Smooth muscle cell (in vitro differentiated cells): ENCODE measurements around the gene NEK7. TPM values are rescaled to one million over a fixed set of nuclear protein-coding genes. Genes with fewer than 3 reads are reported as not detected.
A peak's percentile ranks its signal among the peaks of the same experiment; 100 is the strongest.

ENCODE experiments used
- DNase-seq: peaks from one replicate; lab custom pipeline; 2025; ENCODE audit not compliant: unreplicated experiment; lab: John Stamatoyannopoulos, UW
- H2AFZ ChIP-seq: fragments of 200-600 bp; sonication (generic); 2 replicates; pipeline ENCODE4 v1.6.0; 2016; ENCODE audit warnings: antibody characterized with exemption, low read depth, mild to moderate bottlenecking
- H3F3A ChIP-seq: fragments of 200-600 bp; sonication (generic); 2 replicates; pipeline ENCODE4 v1.6.0; 2017; ENCODE audit warnings: antibody characterized with exemption, low read depth
- H3K27ac ChIP-seq: fragments of 200-600 bp; sonication (generic); 2 replicates; pipeline ENCODE4 v1.5.1; 2016; ENCODE audit warnings: low read depth, mild to moderate bottlenecking
- H3K27me3 ChIP-seq: fragments of 200-600 bp; sonication (generic); 2 replicates; pipeline ENCODE4 v1.6.1; 2016; ENCODE audit warnings: low read depth, mild to moderate bottlenecking
- H3K36me3 ChIP-seq: fragments of 200-600 bp; sonication (generic); 2 replicates; pipeline ENCODE4 v1.5.1; 2016; ENCODE audit warnings: low read depth
- H3K4me1 ChIP-seq: fragments of 200-600 bp; sonication (generic); 2 replicates; pipeline ENCODE4 v1.5.1; 2016; ENCODE audit warnings: low read depth
- H3K4me2 ChIP-seq: fragments of 200-600 bp; sonication (generic); 2 replicates; pipeline ENCODE4 v1.6.0; 2016; ENCODE audit warnings: mild to moderate bottlenecking
- H3K4me3 ChIP-seq: fragments of 200-600 bp; sonication (generic); 2 replicates; pipeline ENCODE4 v1.5.1; 2016; ENCODE audit warnings: mild to moderate bottlenecking
- H3K79me2 ChIP-seq: fragments of 200-600 bp; sonication (generic); 2 replicates; pipeline ENCODE4 v1.6.0; 2016; ENCODE audit warnings: low read depth, mild to moderate bottlenecking
- H3K9ac ChIP-seq: fragments of 200-600 bp; sonication (generic); 2 replicates; pipeline ENCODE4 v1.6.0; 2016; ENCODE audit warnings: low read depth
- H3K9me3 ChIP-seq: fragments of 200-600 bp; sonication (generic); replicated peaks from 2 replicates; pipeline ENCODE4 v1.5.1; 2016; ENCODE audit warnings: low read depth
- H4K20me1 ChIP-seq: fragments of 200-600 bp; sonication (generic); 2 replicates; pipeline ENCODE4 v1.6.0; 2016; ENCODE audit warnings: low read depth
- WGBS: methylation state at CpG from one replicate; pipeline ENCODE4 v1.1.7; 2016; ENCODE audit warnings: low lambda C conversion rate; 5-methylcytosine and 5-hydroxymethylcytosine counted together
- polyA plus RNA-seq: library from polyadenylated mRNA; unstranded; fragments of >200 nt; fragmentation: Nextera tagmentation; extraction: Ambion mirVana; gene quantifications from 2 replicates; pipeline ENCODE4 v1.2.1, GENCODE V29; 2016
- total RNA-seq: library from RNA; depleted of rRNA; stranded (reverse); fragments of >200 nt; gene quantifications from 2 replicates; pipeline ENCODE4 v1.2.3, GENCODE V29; 2014
- TF ChIP-seq, protein P1 (sequence below): fragments of 200-600 bp; sonication (generic); IDR thresholded peaks from 2 replicates; pipeline ENCODE4 v1.5.1; 2017; ENCODE audit warnings: borderline replicate concordance, mild to moderate bottlenecking, antibody characterized with exemption; ENCODE audit not compliant: insufficient read depth, poor library complexity, severe bottlenecking

The NEK7 gene
- total and polyA plus RNA-seq, 2 experiments from 2014 or later, result 26.1 to 141 TPM

DNA sequence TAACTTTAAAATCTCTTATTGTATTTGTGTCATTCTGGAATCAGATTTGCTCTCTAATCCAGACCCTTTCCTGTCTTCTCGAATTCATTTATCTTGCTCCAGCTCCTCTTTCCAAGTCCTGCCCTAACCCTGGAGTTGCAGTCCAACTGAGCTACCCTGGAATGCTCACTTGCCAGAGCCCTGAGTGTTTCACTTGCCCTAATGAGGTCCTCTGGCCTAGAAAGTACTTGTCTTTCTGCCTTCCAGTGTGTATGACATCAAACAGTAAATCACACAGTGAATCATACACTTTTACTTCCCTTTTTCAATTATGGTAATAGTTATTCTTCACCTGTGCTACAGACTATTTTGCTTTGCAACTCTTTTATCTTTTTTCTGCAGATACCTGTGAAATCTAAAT, 96.9 kb downstream of the NEK7 start:
- Histone ChIP-seq H3K4me3 (no peak overlapping the region), H3F3A (peaks cover 7% of the 10 kb centered on the region), H3K36me3 (no peaks in the 10 kb centered on the region), H3K4me2 (no peak overlapping the region), H2AFZ (no peak overlapping the region), H3K27ac (peak overlapping the region; percentile 42), H3K9ac (no peak overlapping the region), H3K9me3 (no peaks in the 10 kb centered on the region), H3K27me3 (no peaks in the 10 kb centered on the region), H3K4me1 (peaks cover 12% of the 10 kb centered on the region), H4K20me1 (peaks cover 20% of the 10 kb centered on the region), H3K79me2 (peaks cover 17% of the 10 kb centered on the region)
- WGBS, result 62% methylated on average over 1 of the region's 1 CpG
- TF ChIP-seq, protein P1, sequence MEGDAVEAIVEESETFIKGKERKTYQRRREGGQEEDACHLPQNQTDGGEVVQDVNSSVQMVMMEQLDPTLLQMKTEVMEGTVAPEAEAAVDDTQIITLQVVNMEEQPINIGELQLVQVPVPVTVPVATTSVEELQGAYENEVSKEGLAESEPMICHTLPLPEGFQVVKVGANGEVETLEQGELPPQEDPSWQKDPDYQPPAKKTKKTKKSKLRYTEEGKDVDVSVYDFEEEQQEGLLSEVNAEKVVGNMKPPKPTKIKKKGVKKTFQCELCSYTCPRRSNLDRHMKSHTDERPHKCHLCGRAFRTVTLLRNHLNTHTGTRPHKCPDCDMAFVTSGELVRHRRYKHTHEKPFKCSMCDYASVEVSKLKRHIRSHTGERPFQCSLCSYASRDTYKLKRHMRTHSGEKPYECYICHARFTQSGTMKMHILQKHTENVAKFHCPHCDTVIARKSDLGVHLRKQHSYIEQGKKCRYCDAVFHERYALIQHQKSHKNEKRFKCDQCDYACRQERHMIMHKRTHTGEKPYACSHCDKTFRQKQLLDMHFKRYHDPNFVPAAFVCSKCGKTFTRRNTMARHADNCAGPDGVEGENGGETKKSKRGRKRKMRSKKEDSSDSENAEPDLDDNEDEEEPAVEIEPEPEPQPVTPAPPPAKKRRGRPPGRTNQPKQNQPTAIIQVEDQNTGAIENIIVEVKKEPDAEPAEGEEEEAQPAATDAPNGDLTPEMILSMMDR, result no peak
- DNase-seq, result no peak

DNA sequence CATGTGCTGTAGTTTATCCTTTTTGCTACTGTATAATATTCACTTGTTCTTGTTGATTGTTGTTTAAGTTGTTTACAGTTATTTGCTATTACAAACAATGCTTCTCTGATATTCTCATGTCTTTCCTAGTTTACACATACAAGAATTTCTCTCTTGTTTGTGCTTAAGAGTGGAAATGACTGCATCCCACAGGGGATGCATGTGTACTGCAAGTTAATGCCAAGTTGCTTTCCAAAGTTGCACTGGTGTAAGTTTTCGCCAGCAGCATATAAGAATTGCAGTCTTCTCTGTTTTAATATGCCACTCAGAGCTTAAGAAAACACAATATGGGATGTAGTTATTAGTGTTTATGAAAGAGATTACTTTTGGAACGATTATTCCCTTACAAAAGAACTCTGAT, 97.7 kb downstream of the NEK7 start:
- peak overlapping the region; percentile 3 for H3K27ac ChIP-seq

DNA sequence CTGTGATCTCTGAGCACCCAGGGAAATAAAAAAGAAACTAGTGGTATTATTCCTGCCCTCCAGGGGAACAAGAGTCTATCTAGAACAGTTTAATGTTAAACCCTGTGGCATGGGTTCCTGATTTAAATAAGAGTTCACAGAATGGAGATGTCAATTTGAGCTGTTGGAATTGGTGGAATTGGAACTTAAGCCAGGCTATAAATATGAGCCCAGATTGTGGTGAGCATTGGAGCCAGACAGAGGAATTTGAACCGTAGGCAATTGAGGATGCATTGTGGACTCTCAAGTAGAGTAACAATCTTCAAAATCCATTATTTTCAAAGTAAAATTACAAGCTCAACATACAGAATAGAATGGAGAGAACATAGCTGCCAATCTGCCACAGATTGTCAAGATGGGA, 98.2 kb downstream of the NEK7 start:
- no peak overlapping the region for H3K4me3 ChIP-seq
- TF ChIP-seq, protein P1, result no peak
- no peak for DNase-seq
- WGBS, result 43% methylated on average over 1 of the region's 1 CpG
- no peak overlapping the region for H3K4me2 ChIP-seq
- H3K9me3 ChIP-seq, result no peaks in the 10 kb centered on the region
- H3K9ac ChIP-seq, result no peak overlapping the region
- H4K20me1 ChIP-seq, result peaks cover 20% of the 10 kb centered on the region
- peak overlapping the region; percentile 3 for H3K27ac ChIP-seq
- peaks cover 17% of the 10 kb centered on the region for H3K79me2 ChIP-seq
- H3K4me1 ChIP-seq, result peaks cover 15% of the 10 kb centered on the region
- peaks cover 7% of the 10 kb centered on the region for H3F3A ChIP-seq
- H3K36me3 ChIP-seq, result no peaks in the 10 kb centered on the region
- H3K27me3 ChIP-seq, result no peaks in the 10 kb centered on the region
- H2AFZ ChIP-seq, result no peak overlapping the region

More for the DNA sequence above, 97.7 kb downstream of the NEK7 start:
- H3K79me2 ChIP-seq, result peaks cover 17% of the 10 kb centered on the region
- H4K20me1 ChIP-seq, result peaks cover 20% of the 10 kb centered on the region
- H3K27me3 ChIP-seq, result no peaks in the 10 kb centered on the region
- H3K4me3 ChIP-seq, result no peak overlapping the region
- no peak overlapping the region for H2AFZ ChIP-seq
- H3K36me3 ChIP-seq, result no peaks in the 10 kb centered on the region
- no peak overlapping the region for H3K9ac ChIP-seq
- no peaks in the 10 kb centered on the region for H3K9me3 ChIP-seq
- no peak overlapping the region for H3K4me2 ChIP-seq
- DNase-seq, result no peak
- peaks cover 15% of the 10 kb centered on the region for H3K4me1 ChIP-seq
- H3F3A ChIP-seq, result peaks cover 7% of the 10 kb centered on the region
- 89% methylated on average over 2 of the region's 2 CpGs for WGBS
- TF ChIP-seq, protein P1, result no peak

DNA sequence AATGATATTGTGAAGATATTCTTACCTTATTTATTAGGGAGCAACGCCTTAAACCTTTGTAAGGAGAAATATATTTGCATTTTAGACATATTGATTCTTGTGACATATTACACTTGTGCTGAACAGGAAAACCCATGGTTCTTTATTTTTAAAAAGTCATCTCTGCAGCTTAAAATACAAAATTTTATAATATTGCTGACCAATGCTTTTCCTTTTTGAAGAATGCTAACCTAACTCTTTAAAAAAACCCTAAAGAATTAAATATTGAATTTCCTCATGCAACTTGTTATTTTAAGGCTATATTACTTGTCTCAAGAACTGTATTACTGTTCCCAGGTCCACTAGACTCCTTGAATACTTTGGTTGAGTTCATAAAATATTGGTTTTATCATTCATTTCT, 99.0 kb downstream of the NEK7 start:
- 96% methylated on average over 1 of the region's 1 CpG for WGBS

More for the DNA sequence above, 99.0 kb downstream of the NEK7 start:
- peaks cover 7% of the 10 kb centered on the region for H3F3A ChIP-seq
- no peak for DNase-seq
- no peak overlapping the region for H3K4me3 ChIP-seq
- peaks cover 15% of the 10 kb centered on the region for H3K4me1 ChIP-seq
- H3K27ac ChIP-seq, result peak overlapping the region; percentile 3
- no peaks in the 10 kb centered on the region for H3K9me3 ChIP-seq
- H2AFZ ChIP-seq, result no peak overlapping the region
- TF ChIP-seq, protein P1, result no peak
- H3K4me2 ChIP-seq, result no peak overlapping the region
- H3K27me3 ChIP-seq, result no peaks in the 10 kb centered on the region
- H3K9ac ChIP-seq, result no peak overlapping the region
- no peaks in the 10 kb centered on the region for H3K36me3 ChIP-seq
- H3K79me2 ChIP-seq, result peaks cover 22% of the 10 kb centered on the region
- H4K20me1 ChIP-seq, result peaks cover 20% of the 10 kb centered on the region
